ENCODE measurements around the gene ZNF556. TPM values are rescaled to one million over a fixed set of nuclear protein-coding genes. Genes with fewer than 3 reads are reported as not detected.
A peak's percentile ranks its signal among the peaks of the same experiment; 100 is the strongest.

ZNF556 gene
- total and polyA plus RNA-seq, 10 of the 15 experiments (the other 5 are each of a cell fraction or from before 2014, with no cell fraction given) = not detected

- TF ChIP-seq CREM (IDR thresholded peaks at IDR 0.05; ENCODE audit: low read depth) = peak; percentile 25; the same call in 1 of the 2 replicates
- TF ChIP-seq BCL3 (IDR thresholded peaks at IDR 0.05; ENCODE audit: borderline replicate concordance, insufficient read depth, low read depth, low read length, poor library complexity, severe bottlenecking) = no peak
- TF ChIP-seq POLR2A (IDR thresholded peaks at IDR 0.05; ENCODE audit: low read depth, low read length) = peak; percentile 82
- no peak for TF ChIP-seq NBN (IDR thresholded peaks at IDR 0.05)
- TF ChIP-seq MYC (IDR thresholded peaks at IDR 0.05; ENCODE audit: insufficient read depth, insufficient read length, insufficient replicate concordance, low read length, severe bottlenecking) = peak; percentile 30
- peak; percentile 64; the same call in 1 of the 2 replicates for TF ChIP-seq POLR2AphosphoS5 (IDR thresholded peaks at IDR 0.05; ENCODE audit: low read length)
- TF ChIP-seq TAF1 (IDR thresholded peaks at IDR 0.05; ENCODE audit: borderline replicate concordance, low read depth, low read length) = peak; percentile 57; the same call in 1 of the 2 replicates
- TF ChIP-seq MLLT1 (IDR thresholded peaks at IDR 0.05) = no peak
- TF ChIP-seq RAD51 (IDR thresholded peaks at IDR 0.05) = no peak
- peak; percentile 43 for TF ChIP-seq USF1 (IDR thresholded peaks at IDR 0.05; ENCODE audit: borderline replicate concordance, extremely low read length, insufficient read depth, low read depth, low read length)
- peak; percentile 44; the same call in 1 of the 2 replicates for TF ChIP-seq RFX5 (IDR thresholded peaks at IDR 0.05; ENCODE audit: low read depth, low read length)
- 0 out of 2 replicates have a peak, but pooled peaks have one; percentile 36 for TF ChIP-seq TCF3 (IDR thresholded peaks at IDR 0.05; ENCODE audit: borderline replicate concordance, insufficient read depth, low read depth, low read length)
- TF ChIP-seq IRF4 (IDR thresholded peaks at IDR 0.05; ENCODE audit: low read depth, low read length) = no peak
- TF ChIP-seq EED (IDR thresholded peaks at IDR 0.05; ENCODE audit: low read depth) = no peak
- TF ChIP-seq MEF2A (IDR thresholded peaks at IDR 0.05; ENCODE audit: insufficient read depth, low read depth, low read length) = no peak
- TF ChIP-seq PRDM15 (CRISPR knock-in tag; IDR thresholded peaks at IDR 0.05) = no peak
- no peak; the same call in 1 of the 2 replicates for TF ChIP-seq IKZF1 (conservative IDR thresholded peaks at IDR 0.05)
- peak; percentile 27 to 69; a peak in 3 of 4 replicates for TF ChIP-seq BHLHE40 (IDR thresholded peaks at IDR 0.05; ENCODE audit: borderline replicate concordance in 1 of 2, low read depth in 2 of 2, low read length in 1 of 2)
- peak; percentile 59 for TF ChIP-seq NKRF (conservative IDR thresholded peaks at IDR 0.05)
Measured at GRCh38 chr19:2900296-2901252, 33.4 kb downstream of the ZNF556 start, which contains the start of gene ZNF57 (continued).

Data from GM12878 (cell line).